ENCODE data around the gene TBC1D2B.

- TF ChIP-seq, protein P1, sequence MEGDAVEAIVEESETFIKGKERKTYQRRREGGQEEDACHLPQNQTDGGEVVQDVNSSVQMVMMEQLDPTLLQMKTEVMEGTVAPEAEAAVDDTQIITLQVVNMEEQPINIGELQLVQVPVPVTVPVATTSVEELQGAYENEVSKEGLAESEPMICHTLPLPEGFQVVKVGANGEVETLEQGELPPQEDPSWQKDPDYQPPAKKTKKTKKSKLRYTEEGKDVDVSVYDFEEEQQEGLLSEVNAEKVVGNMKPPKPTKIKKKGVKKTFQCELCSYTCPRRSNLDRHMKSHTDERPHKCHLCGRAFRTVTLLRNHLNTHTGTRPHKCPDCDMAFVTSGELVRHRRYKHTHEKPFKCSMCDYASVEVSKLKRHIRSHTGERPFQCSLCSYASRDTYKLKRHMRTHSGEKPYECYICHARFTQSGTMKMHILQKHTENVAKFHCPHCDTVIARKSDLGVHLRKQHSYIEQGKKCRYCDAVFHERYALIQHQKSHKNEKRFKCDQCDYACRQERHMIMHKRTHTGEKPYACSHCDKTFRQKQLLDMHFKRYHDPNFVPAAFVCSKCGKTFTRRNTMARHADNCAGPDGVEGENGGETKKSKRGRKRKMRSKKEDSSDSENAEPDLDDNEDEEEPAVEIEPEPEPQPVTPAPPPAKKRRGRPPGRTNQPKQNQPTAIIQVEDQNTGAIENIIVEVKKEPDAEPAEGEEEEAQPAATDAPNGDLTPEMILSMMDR (IDR thresholded peaks at IDR 0.05; ENCODE audit: insufficient read depth, low read length, poor library complexity, severe bottlenecking) = no peak
- no peak for TF ChIP-seq EZH2phosphoT487 (conservative IDR thresholded peaks at IDR 0.05; ENCODE audit: low read length)
Measured at GRCh38 chr15:78079298-78080087, 2.0 kb upstream of the TBC1D2B start.

All from SU-DHL-6 (cell line).